ENCODE results near the gene STRN3.

DNA sequence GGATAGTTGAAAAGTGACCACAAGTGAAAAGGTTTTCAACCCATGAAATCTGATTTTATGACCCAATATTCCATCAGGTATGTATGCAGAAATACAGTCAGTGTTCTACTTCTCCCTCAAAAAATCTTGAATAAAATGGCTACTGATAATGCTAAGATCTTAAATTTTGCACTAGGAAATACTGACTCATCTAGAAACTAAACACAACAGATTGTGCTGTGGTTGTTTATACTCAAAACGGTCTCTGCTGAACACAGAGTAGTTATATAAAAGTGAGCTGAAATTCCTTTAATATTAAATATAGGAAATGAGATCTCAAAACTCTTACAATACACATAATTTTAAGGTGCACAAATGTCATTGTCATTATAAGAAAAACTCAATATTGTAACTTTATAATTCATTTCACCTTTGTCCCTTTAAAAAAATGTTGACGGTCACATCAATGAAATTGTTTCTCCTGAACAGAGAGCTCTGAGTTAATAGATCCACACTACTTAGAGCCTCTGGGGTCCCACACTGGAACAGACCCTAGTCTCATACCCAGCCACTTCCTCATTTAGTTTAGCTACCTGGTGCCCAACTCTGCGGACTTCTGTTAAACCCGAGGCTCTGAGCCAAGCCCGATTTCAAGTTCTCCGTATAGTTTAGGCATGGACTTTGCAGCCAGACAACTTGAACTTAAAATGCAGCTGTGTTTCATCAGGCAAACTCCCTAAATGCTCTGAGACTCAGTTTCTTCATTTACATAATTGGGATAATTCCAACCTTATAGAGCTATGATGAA is 142.5 kb downstream of the STRN3 start:
- TF ChIP-seq POLR2A (IDR thresholded peaks at IDR 0.05), result no peak
- TF ChIP-seq, protein P1, sequence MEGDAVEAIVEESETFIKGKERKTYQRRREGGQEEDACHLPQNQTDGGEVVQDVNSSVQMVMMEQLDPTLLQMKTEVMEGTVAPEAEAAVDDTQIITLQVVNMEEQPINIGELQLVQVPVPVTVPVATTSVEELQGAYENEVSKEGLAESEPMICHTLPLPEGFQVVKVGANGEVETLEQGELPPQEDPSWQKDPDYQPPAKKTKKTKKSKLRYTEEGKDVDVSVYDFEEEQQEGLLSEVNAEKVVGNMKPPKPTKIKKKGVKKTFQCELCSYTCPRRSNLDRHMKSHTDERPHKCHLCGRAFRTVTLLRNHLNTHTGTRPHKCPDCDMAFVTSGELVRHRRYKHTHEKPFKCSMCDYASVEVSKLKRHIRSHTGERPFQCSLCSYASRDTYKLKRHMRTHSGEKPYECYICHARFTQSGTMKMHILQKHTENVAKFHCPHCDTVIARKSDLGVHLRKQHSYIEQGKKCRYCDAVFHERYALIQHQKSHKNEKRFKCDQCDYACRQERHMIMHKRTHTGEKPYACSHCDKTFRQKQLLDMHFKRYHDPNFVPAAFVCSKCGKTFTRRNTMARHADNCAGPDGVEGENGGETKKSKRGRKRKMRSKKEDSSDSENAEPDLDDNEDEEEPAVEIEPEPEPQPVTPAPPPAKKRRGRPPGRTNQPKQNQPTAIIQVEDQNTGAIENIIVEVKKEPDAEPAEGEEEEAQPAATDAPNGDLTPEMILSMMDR (IDR thresholded peaks at IDR 0.05), result no peak
